ENCODE measurements around the gene NIPA2.
A peak's percentile ranks its signal among the peaks of the same experiment; 100 is the strongest.

NIPA2 gene

DNA sequence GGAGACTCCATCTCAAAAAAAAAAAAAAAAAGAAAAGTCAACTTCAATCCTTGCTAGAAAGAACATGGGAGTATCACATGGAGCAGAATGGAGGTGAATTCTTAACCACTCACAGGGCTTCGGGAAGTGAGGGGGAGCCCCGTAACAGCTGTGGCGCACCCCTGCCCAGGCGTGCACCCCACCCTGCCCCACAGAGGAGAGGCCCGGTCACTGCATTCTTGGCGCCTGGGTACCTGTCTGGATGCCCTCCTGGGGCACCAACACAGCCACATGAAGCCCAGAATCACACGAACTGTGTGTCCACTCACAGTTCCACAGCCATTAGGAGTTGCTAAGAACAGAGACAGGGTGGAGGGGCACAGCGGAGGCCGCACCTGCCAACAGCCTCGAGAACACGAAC, 51.8 kb downstream of the NIPA2 start:
- H3K27ac ChIP-seq (ENCODE audit: low read length): peak overlapping the region; percentile 26; the same call in 1 of the 2 replicates
- H3K27me3 ChIP-seq (ENCODE audit: insufficient read depth, low read length, poor library complexity): no peaks in the 10 kb centered on the region
- peaks cover 6% of the 10 kb centered on the region; the same call in 1 of the 2 replicates for H3K36me3 ChIP-seq (ENCODE audit: insufficient read depth, low read length)
- H3K4me3 ChIP-seq (ENCODE audit: low read depth in 1 of 2, low read length in 2 of 2): no peak overlapping the region
- H3K4me2 ChIP-seq (ENCODE audit: insufficient read depth, low read length): no peak overlapping the region
- DNase-seq: no peak
- no peak overlapping the region for H2AFZ ChIP-seq (ENCODE audit: low read depth, low read length)
- H3K9ac ChIP-seq (ENCODE audit: low read depth, low read length): no peak overlapping the region
- 0 out of 3 replicates have a peak, but pooled peaks have one; percentile 14 for ATAC-seq (ENCODE audit: insufficient read depth, low read depth)
- TF ChIP-seq EZH2 (IDR thresholded peaks at IDR 0.05; ENCODE audit: borderline replicate concordance, low read depth, low read length, severe bottlenecking): no peak
- TF ChIP-seq, protein P1, sequence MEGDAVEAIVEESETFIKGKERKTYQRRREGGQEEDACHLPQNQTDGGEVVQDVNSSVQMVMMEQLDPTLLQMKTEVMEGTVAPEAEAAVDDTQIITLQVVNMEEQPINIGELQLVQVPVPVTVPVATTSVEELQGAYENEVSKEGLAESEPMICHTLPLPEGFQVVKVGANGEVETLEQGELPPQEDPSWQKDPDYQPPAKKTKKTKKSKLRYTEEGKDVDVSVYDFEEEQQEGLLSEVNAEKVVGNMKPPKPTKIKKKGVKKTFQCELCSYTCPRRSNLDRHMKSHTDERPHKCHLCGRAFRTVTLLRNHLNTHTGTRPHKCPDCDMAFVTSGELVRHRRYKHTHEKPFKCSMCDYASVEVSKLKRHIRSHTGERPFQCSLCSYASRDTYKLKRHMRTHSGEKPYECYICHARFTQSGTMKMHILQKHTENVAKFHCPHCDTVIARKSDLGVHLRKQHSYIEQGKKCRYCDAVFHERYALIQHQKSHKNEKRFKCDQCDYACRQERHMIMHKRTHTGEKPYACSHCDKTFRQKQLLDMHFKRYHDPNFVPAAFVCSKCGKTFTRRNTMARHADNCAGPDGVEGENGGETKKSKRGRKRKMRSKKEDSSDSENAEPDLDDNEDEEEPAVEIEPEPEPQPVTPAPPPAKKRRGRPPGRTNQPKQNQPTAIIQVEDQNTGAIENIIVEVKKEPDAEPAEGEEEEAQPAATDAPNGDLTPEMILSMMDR (IDR thresholded peaks at IDR 0.05; ENCODE audit: borderline replicate concordance, extremely low read depth, low read length, poor library complexity, severe bottlenecking): no peak
- no peaks in the 10 kb centered on the region for H3K79me2 ChIP-seq (ENCODE audit: insufficient read depth, low read length)
- no peaks in the 10 kb centered on the region for H3K9me3 ChIP-seq (ENCODE audit: insufficient read depth, low read length, severe bottlenecking)
- no peaks in the 10 kb centered on the region for H3K4me1 ChIP-seq (ENCODE audit: insufficient read depth, low read length)
- no peaks in the 10 kb centered on the region for H4K20me1 ChIP-seq (ENCODE audit: insufficient read depth, low read length)

DNA sequence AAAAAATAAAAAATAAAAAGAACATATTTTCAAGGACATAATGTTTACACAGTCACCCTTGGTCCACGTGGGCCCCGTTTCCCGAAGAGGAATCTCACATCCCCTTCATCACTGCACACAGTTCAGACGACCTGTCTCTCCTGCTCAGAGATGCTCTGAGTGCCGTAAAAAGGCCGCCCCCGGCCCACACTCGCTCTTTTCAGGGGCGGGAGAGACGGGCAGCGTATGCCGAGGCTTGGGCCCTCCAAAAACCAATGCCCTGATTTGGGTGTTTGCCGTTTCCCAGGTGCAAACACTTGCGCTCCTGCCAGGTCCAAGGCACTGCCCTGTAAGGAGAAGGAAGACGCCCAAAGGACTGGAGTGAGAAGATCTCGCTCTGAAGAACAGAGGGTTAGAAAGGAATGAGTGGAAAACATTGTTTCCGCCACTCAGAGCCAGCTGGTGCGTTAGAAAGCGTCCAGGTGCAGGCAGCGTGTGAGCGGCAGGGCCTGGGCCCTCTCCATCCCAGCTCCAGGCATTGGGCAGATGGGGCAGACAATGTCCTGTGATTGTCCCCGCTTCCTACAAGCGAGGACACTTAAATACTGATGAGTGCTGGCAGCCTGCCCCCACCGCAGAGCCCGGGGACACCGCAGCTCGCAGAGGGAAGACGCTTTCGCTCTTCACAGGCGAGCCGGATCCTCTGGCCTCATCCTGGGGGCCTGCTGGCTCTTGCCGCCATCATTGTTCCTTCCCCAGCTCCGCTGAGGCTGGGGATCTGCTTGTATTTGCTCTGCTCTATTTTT, 53.2 kb downstream of the NIPA2 start:
- Histone ChIP-seq H3K9ac (ENCODE audit: low read depth, low read length) (no peak overlapping the region), H3K9me3 (ENCODE audit: insufficient read depth, low read length, severe bottlenecking) (no peaks in the 10 kb centered on the region), H4K20me1 (ENCODE audit: insufficient read depth, low read length) (no peaks in the 10 kb centered on the region), H3K4me2 (ENCODE audit: insufficient read depth, low read length) (no peak overlapping the region), H3K4me1 (ENCODE audit: insufficient read depth, low read length) (no peaks in the 10 kb centered on the region), H2AFZ (ENCODE audit: low read depth, low read length) (no peak overlapping the region), H3K27me3 (ENCODE audit: insufficient read depth, low read length, poor library complexity) (no peaks in the 10 kb centered on the region), H3K36me3 (ENCODE audit: insufficient read depth, low read length) (peaks cover 6% of the 10 kb centered on the region; the same call in 1 of the 2 replicates), H3K4me3 (ENCODE audit: low read depth in 1 of 2, low read length in 2 of 2) (no peak overlapping the region), H3K27ac (ENCODE audit: low read length) (no peak overlapping the region), H3K79me2 (ENCODE audit: insufficient read depth, low read length) (no peaks in the 10 kb centered on the region)
- ATAC-seq (ENCODE audit: insufficient read depth, low read depth) (no peak), DNase-seq (no peak)
- no peak for TF ChIP-seq EZH2 (IDR thresholded peaks at IDR 0.05; ENCODE audit: borderline replicate concordance, low read depth, low read length, severe bottlenecking)
- TF ChIP-seq, protein P1 (IDR thresholded peaks at IDR 0.05; ENCODE audit: borderline replicate concordance, extremely low read depth, low read length, poor library complexity, severe bottlenecking): no peak

GRCh38 chr15:22892333-22892732, 53.9 kb downstream of the NIPA2 start:
- Histone ChIP-seq H3K27me3 (ENCODE audit: insufficient read depth, low read length, poor library complexity) (no peaks in the 10 kb centered on the region), H3K9ac (ENCODE audit: low read depth, low read length) (no peak overlapping the region), H3K36me3 (ENCODE audit: insufficient read depth, low read length) (peaks cover 6% of the 10 kb centered on the region; the same call in 1 of the 2 replicates), H3K4me2 (ENCODE audit: insufficient read depth, low read length) (no peak overlapping the region), H3K4me1 (ENCODE audit: insufficient read depth, low read length) (no peaks in the 10 kb centered on the region), H4K20me1 (ENCODE audit: insufficient read depth, low read length) (no peaks in the 10 kb centered on the region), H3K79me2 (ENCODE audit: insufficient read depth, low read length) (no peaks in the 10 kb centered on the region), H3K4me3 (ENCODE audit: low read depth in 1 of 2, low read length in 2 of 2) (no peak overlapping the region), H2AFZ (ENCODE audit: low read depth, low read length) (no peak overlapping the region), H3K9me3 (ENCODE audit: insufficient read depth, low read length, severe bottlenecking) (no peaks in the 10 kb centered on the region), H3K27ac (ENCODE audit: low read length) (no peak overlapping the region)
- ATAC-seq (ENCODE audit: insufficient read depth, low read depth) (no peak), DNase-seq (no peak)
- TF ChIP-seq EZH2 (IDR thresholded peaks at IDR 0.05; ENCODE audit: borderline replicate concordance, low read depth, low read length, severe bottlenecking): no peak
- TF ChIP-seq, protein P1 (IDR thresholded peaks at IDR 0.05; ENCODE audit: borderline replicate concordance, extremely low read depth, low read length, poor library complexity, severe bottlenecking): no peak
